Esophagus muscularis mucosa (tissue), 4 donors: ENCODE data around the gene FABP3.

Source experiments
- CTCF ChIP-seq, 3 experiments: fragments of 200-600 bp in 2 of 3; fragments of 450-650 bp in 1 of 3; sonication (generic) in 2 of 3; IDR thresholded peaks; one replicate each; pipeline ENCODE4 v1.5.1; 2017 to 2019; ENCODE audit warnings: antibody characterized with exemption in 3 of 3, mild to moderate bottlenecking in 2 of 3, moderate library complexity in 1 of 3
- EP300 ChIP-seq: sonication (generic); formaldehyde crosslinking; IDR thresholded peaks from one replicate; pipeline ENCODE4 v1.6.1; 2017; ENCODE audit warnings: antibody characterized with exemption
- POLR2A ChIP-seq: fragments of 450-650 bp; IDR thresholded peaks from one replicate; pipeline ENCODE4 v1.6.1; 2017; ENCODE audit warnings: antibody characterized with exemption, moderate library complexity, mild to moderate bottlenecking, low read depth
- POLR2AphosphoS5 ChIP-seq, 2 donors: sonication (generic); formaldehyde crosslinking; IDR thresholded peaks; one replicate each; pipeline ENCODE4 v1.6.1; 2017; ENCODE audit warnings: antibody characterized with exemption in 2 of 2

- TF ChIP-seq CTCF (IDR thresholded peaks at IDR 0.05) (no peak), POLR2A (no peak), POLR2AphosphoS5 (IDR thresholded peaks at IDR 0.05) (no peak), EP300 (no peak)
Measured at GRCh38 chr1:31372051-31372450, 825 bp downstream of the FABP3 start.
